Esophagus muscularis mucosa (tissue), 3 donors: ENCODE results near the gene KRTAP5-10.

Source experiments
- CTCF ChIP-seq, 3 experiments: fragments of 200-600 bp in 2 of 3; fragments of 450-650 bp in 1 of 3; sonication (generic) in 2 of 3; IDR thresholded peaks; one replicate each; pipeline ENCODE4 v1.5.1; 2017 to 2019; ENCODE audit warnings: antibody characterized with exemption in 3 of 3, mild to moderate bottlenecking in 2 of 3, moderate library complexity in 1 of 3
- POLR2AphosphoS5 ChIP-seq, 2 donors: sonication (generic); formaldehyde crosslinking; IDR thresholded peaks; one replicate each; pipeline ENCODE4 v1.6.1; 2017; ENCODE audit warnings: antibody characterized with exemption in 2 of 2

DNA sequence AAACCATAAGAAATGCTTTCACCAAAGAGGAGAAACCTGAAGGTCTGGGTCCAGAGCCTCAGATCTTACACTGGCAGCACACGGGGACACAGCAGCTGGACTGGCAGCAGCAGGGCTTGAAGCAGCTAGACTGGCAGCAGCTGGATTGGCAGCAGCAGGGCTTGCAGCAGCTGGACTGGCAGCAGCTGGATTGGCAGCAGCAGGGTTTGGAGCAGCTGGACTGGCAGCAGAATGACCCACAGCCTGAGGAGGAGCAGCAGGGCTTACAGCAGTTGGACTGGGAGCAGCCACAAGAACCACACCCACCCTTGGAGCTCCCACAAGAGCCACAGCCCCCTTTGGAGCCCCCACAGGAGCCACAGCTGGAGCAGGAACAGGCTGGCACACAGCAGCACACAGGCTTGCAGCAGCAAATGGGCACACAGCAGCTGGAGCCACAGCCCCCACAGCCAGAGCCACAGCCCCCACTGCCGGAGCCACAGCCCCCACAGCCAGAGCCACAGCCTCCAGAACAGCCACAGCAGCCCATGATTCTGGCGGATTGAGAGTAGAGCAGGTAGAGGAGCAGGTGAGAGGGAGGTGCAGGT lies 17.0 kb downstream of the KRTAP5-10 start, which contains the start of gene KRTAP5-11:
- TF ChIP-seq CTCF (IDR thresholded peaks at IDR 0.05) (no peak), POLR2AphosphoS5 (IDR thresholded peaks at IDR 0.05) (no peak)
